Measurements from ENCODE around the gene MACROD1.

The MACROD1 gene

GRCh38 chr11:64077607-64078006, 88.3 kb downstream of the MACROD1 start:
- no peak for DNase-seq (ENCODE audit: low read depth, low spot score)

- no peak for DNase-seq (ENCODE audit: low read depth, low spot score)
Measured at GRCh38 chr11:64076758-64077157, 89.2 kb downstream of the MACROD1 start.

GRCh38 chr11:64074239-64074638, 91.7 kb downstream of the MACROD1 start:
- DNase-seq (ENCODE audit: low read depth, low spot score): no peak

DNA sequence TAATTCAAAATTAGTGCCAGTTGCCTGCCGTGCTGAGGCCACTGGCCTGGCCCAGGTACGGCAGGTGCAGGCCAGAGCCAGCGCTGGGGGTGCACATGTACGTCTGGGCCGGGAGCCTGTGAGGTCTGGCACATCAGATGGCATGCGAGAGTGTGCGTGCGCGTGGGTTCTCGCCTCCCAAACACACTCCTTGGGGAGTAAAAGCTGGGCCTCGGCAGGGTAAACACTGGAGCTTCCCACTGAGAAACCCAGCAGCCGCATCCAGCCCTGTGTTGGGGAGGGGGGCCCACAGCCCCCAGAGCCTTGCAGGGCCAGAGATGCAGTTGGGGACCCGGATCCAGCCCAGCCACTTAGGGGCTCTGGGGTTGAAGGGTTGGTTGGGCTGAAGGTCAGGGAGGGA, 92.4 kb downstream of the MACROD1 start:
- DNase-seq (ENCODE audit: low read depth, low spot score): no peak

GRCh38 chr11:64072871-64073270, 93.0 kb downstream of the MACROD1 start:
- DNase-seq (ENCODE audit: low read depth, low spot score): no peak

DNA sequence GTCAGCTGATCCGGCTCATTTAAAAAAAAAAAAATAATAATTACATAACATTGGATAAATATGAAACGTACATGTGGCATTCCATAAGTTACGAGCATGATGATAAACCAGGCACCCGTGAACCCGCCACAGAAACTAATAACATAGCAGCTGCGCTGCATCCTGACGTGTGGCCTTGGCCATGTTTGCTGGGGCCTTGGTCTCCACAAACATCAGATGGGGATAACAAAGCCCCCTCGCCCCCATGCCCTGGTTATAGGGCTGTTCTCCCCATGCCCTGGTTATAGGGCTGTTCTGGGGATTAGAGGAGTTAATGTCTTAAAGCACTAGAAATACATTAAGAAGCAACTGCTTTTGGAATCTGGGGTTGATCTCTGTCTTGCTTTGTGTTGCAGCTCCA, 93.5 kb downstream of the MACROD1 start:
- no peak for DNase-seq (ENCODE audit: low read depth, low spot score)

GRCh38 chr11:64071849-64072248, 94.1 kb downstream of the MACROD1 start:
- DNase-seq (ENCODE audit: low read depth, low spot score): no peak

DNA sequence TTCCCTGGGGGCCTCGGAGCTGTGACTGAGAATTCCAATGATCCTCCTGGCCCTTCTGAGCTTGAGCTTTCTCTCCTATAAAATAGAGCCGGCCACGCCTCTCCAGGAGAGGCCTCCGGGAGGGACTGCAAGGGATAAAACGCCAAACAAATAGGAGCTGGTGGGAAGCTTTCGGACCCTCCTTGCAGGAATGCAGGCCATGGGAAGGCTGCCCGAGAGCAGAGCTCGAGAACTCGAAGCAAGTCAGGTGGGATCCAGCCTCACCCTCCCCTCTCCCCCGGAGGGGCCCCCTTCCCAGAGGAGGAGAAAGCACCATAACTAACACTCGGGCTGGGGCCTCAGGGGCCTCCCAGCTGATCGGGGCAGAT, 95.6 kb downstream of the MACROD1 start:
- no peak for DNase-seq (ENCODE audit: low read depth, low spot score)

DNA sequence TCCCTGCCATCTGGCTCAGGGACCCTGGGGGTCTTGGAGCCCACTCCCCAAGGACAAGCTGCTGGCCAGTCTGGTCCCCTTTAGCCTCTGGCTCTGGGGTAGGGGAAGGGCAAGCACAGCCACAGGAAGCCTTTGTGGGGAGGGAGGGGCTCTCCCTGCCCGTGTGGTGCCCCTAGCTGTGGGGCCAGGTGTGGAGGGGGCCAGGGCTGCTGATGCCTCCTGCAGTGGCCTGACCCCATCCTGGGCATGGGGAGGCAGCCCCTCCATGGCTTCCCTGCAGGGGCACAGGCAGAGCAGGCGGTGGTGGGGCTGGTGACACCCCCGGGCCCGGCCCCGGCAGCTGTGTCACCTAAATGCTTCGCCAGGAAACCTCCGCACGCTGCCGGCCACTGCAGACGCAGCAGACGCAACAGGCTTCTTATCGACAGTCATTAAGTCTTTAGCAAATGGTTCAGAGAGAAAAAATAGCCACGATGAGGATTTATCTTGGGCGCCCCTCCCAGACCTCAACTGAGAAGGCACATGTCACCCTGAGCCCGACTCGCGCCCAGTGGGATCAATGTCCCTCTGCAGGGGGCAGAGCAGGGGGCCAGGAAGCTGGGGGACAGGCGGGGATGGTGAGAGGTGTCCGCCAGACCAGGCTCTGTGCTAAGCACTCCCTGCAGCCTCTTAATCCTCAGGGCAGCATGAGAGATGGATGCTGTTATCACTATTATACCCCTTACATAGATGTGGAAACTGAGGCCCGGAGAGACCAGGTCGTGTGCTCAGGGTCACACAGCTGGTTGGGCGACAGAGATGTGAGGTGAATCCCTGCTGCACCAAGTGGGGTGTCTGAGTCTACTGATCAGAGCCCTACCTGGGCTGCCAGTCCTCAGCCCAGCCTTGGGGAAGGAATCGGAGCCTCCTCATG, 96.3 kb downstream of the MACROD1 start:
- no peak for DNase-seq (ENCODE audit: low read depth, low spot score)

GRCh38 chr11:64068705-64069400, 97.1 kb downstream of the MACROD1 start:
- no peak for DNase-seq (ENCODE audit: low read depth, low spot score)

DNA sequence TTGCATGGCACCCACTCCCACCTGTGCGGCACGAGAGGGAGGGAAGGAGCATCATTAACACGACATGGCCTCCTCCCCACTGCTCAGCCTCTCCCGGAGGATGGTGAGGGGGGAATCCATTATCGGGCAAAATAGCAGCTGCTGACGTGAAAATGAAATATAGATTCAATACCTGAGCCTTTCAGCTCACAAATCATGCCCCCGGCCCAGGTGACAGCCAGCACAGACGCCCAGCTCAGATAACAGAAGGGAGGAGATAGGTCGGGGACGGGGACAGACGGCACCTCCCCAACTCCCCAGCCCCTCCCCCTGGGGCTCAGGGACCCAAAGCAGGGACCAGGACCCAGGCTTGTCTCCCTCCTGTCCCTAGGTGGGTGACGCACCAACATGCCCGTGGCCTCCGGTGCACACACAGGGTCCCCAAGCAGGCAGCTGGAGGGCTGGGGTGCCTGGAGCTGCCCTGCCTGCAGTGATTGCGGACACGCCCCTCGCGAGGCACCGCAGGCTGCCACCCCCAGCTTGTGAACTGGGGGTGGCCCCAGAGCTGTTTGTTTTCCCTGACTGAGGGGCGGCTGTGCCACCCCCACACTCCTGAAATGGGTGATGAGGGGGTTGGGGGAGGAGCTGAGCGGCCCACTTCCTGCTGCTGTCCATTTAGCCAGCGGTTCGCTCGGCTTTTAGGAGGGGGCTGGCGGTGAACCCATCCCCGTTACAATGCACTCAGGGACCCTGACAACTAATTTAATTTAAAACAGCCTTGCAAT, 98.5 kb downstream of the MACROD1 start:
- DNase-seq (ENCODE audit: low read depth, low spot score): no peak

DNA sequence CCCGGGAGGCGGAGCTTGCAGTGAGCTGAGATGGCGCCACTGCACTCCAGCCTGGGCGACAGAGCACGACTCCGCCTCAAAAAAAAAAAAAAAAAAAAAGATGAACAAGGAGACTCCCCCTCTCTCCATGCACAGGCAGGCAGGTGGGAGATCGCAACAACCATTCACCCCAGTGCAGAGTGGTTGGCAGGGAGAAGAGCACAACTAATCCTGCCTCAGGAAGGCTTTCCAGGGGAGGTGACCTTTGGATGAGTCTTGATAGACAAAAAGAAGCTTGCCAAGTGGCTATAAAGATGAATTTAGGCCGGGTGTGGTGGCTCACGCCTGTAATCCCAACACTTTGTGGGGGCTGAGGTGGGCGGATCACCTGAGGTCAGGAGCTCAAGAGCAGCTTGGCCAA, 100.2 kb downstream of the MACROD1 start:
- no peak for DNase-seq (ENCODE audit: low read depth, low spot score)

GRCh38 chr11:64065141-64065465, 100.8 kb downstream of the MACROD1 start:
- no peak for DNase-seq (ENCODE audit: low read depth, low spot score)

- DNase-seq (ENCODE audit: low read depth, low spot score): no peak
Measured at GRCh38 chr11:64064374-64065140, 101.4 kb downstream of the MACROD1 start.

- no peak for DNase-seq (ENCODE audit: low read depth, low spot score)
Measured at GRCh38 chr11:64063777-64064176, 102.1 kb downstream of the MACROD1 start.

GRCh38 chr11:64062185-64063039, 103.5 kb downstream of the MACROD1 start:
- no peak for DNase-seq (ENCODE audit: low read depth, low spot score)

DNA sequence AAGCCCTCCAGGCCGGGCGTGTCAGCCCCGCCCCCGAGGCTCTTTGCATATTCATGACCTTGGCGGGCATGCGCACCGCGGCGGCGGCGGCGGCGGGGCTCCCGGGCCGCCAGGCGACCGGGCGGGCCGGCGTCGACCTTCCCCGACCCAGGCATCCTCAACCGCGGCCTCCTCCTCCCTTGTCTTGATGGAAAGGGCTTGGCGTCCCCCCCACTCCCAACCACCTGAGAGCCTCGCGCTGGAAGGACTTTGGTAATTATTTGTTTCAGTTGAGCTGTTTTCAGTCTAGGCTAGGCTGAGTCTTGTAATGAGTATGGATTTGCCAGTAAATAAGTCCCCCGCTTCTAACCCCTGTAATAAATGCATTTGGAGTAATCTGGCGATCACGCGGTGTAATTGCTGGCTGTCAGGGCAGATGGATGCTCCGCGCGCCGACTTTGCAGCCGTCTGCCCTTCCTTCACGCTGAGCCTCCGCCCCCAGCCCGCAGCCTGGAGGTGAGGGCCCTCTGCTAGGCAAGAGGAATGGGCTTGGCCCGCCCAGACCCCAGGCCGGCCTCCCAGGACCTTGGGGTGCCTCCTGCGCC, 105.0 kb downstream of the MACROD1 start:
- DNase-seq (ENCODE audit: low read depth, low spot score): peak; percentile 76

- DNase-seq (ENCODE audit: low read depth, low spot score): no peak
Measured at GRCh38 chr11:64060263-64060860, 105.6 kb downstream of the MACROD1 start.

DNA sequence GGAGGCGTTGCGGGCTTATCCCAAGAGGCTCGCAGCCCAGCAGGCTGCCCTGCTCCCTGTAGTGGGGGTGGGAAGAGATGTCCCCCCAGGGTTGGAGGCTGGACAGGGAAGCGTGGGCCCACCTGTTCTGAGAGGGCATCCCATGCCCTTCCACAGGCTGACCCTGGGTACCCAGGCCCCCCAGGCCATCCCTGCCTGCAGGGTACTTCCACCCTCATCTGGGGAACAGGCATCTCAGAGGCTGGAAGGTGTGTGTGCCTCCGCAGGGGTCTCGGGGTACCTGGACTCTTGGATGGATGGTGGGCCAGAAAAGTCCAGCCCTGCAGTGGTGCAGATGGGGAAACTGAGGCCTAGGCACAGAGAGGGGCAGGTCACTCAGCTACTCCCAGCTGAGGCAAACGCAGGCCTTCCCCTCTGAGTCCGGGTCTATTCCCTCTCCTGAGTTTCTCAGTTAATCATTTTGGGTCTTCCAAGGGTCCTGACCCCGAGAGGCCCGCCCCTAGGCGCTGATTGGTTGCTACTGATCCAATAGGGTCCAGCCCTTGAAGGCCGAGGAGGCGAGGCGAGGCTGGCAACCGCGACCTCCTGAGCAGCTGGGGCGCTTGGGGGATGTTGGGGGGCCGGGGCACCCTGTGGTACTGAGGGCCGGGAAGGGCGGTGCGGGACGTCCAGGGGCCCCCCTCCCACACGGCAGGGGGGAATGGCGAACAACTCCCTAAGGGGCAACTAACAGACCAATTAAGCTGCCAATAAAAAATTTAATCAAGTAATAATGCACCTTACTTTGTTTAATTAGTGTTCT, 106.4 kb downstream of the MACROD1 start:
- no peak for DNase-seq (ENCODE audit: low read depth, low spot score)
